HG02884 (cell line): ENCODE measurements around the gene HNRNPC.
"Not testable (repeated sequence)": the region's sequence is repeated elsewhere in the genome, so short reads cannot be mapped to it uniquely, and the experiment has no call there.

ENCODE experiments used
- ATAC-seq: cut with Tn5 transposase; IDR thresholded peaks from one replicate; pipeline ENCODE4 v1.9.1; 2021; ENCODE audit warnings: mild to moderate bottlenecking, moderate library complexity; ENCODE audit not compliant: unreplicated experiment

The HNRNPC gene

GRCh38 chr14:21197418-21198205 is 71.6 kb downstream of the HNRNPC start:
- ATAC-seq, result no peak

GRCh38 chr14:21194597-21194996 is 74.6 kb downstream of the HNRNPC start:
- ATAC-seq, result no peak

GRCh38 chr14:21192875-21193535 is 76.2 kb downstream of the HNRNPC start:
- no peak for ATAC-seq

DNA sequence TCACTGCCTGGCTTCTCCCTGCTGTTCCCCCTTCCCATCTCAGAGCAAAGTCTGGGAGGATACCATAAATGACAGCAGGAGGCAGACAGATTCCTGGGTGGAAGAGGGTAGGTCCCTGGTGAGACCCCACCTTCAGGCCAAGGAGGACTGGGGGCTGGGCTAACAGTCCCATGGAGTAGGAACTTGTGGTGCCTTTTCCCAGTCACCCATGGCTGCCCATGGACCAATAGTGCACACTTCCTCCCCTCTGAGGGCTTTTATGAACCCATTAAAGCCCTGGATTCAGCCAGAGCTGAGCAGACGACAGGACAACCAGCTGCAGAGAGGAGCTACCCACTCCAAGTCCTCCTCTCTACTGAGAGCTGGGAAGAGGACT is 76.8 kb downstream of the HNRNPC start:
- no peak for ATAC-seq

DNA sequence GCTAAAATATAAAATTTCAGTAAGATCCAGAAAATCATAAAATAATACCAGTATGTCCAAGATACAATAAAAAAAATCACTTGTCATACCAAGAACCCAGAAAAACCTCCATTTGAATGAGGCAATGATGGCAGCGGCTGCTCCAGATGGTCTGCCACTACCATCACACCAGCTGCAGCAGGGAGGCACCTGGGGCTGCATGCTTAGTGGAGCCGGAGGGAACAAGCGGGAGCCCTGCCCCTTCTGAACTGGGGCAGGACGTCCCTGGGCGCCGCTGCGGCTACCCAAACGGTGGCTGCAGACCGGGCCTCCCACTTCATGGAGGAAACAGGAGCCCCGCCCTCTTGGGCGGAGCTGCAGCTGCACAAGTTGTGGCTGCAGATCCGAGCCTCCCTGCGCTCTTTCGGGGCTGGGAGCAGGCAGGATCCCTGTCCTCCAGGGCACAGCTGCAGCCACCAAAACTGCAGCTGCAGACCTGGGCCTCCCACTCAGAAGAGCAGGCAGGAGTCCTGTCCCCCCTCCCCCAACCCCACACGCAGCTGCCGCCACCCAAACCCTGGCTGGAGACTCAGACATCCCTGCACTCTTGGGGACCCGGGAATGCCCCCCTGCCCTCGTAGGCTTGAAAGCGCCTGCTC is 77.3 kb downstream of the HNRNPC start:
- peak; percentile 86 for ATAC-seq

DNA sequence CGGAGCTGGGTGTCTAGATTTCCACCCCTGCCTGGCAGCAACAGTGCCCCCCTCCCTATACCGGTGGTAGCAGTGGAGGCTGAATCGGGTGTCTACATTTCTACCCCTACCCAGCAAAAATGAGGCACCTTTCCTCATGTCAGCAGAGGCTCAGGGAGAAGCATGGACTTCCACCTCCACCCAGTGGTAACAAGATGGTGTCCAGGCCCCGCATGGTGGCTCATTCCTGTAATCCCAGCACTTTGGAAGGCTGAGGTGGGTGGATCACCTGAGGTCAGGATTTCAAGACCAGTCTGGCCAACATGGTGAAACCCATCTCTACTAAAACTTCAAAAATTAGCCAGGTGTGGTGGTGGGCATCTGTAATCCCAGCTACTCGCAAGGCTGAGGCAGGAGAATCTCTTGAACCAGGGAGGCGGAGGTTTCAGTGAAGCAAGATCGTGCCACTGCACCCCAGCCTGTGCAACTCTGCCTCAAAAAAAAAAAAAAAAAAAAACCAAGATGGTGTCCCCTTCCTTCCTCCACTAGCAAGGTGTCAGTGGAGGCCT is 77.9 kb downstream of the HNRNPC start:
- no peak for ATAC-seq

GRCh38 chr14:21185491-21185890 is 83.8 kb downstream of the HNRNPC start:
- ATAC-seq, result no peak

- ATAC-seq, result no peak
These were observed 85.0 kb downstream of the HNRNPC start for GRCh38 chr14:21184254-21184653.

DNA sequence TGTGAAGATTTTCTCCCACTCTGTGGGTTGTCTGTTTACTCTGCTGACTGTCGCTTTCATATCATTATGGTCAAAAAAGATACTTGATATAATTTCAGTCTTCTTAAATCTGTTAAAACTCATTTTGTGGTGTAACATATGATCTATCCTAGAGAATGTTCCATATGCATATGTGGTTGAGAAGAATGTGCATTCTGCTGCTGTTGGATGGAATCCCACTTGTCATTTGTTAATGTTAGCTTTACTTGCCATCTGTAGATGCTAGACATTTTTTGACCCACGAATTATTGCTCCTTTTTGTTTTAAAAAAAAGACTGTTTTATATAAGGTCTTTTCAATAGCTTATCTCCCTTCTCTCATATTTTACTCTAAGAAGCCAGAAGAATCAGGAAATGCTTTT is 87.1 kb downstream of the HNRNPC start:
- ATAC-seq, result no peak

- ATAC-seq, result no peak
These were observed 98.1 kb downstream of the HNRNPC start for GRCh38 chr14:21171128-21171527.

DNA sequence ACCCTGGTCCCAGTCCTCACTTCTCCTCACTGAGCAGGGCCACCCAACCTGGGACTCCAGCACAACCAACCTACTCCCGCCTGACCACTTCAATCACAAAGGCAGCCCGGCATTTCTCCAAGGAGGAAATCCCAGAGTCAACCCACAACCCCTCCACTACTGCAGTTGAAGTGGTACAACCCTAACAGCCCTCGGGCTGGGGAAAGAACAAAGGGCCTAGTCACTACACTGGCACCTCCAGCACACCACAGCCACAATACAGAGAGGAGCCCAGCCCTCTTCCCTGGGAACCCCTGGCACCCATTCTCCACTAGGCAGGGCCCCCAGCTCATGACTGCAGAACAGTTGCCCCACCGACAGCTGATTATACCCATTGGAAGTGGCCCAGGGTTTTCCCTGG is 99.7 kb downstream of the HNRNPC start:
- no peak for ATAC-seq

GRCh38 chr14:21168055-21168454 is 101.2 kb downstream of the HNRNPC start:
- no peak for ATAC-seq

- not testable (repeated sequence) for ATAC-seq
These were observed 103.6 kb downstream of the HNRNPC start for GRCh38 chr14:21165670-21166069.

DNA sequence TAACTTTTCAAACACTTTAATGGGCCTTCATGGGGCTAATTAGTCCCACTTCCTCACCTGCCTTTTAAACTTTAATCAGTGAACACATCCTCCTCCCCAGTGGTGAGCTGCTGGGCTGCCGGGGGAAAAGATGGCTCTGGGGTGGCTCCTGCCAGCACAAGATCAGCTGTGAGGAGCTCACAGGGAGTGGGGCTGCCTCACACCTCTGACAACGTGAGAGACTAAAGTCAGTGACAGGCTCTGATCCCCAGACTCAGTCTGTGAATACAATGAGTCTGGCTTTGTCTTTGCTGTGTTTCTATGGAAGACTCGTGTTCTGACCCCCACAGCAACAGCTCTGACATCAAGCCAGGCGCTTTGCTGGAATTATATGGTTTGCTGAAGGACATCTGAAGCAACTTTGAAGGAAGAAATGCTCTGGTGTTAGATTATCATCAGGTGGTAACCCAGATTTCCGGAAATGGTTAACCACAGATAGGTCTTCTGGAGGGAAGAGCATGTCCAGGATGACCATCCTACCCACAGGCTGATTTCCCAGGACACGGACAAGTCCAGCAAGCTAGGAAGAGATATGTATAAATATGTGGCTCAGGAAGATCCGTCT is 104.1 kb downstream of the HNRNPC start:
- not testable (repeated sequence) for ATAC-seq

- ATAC-seq, result no peak
These were observed 105.4 kb downstream of the HNRNPC start for GRCh38 chr14:21163871-21164291.

GRCh38 chr14:21162081-21162480 is 107.2 kb downstream of the HNRNPC start:
- ATAC-seq, result no peak

DNA sequence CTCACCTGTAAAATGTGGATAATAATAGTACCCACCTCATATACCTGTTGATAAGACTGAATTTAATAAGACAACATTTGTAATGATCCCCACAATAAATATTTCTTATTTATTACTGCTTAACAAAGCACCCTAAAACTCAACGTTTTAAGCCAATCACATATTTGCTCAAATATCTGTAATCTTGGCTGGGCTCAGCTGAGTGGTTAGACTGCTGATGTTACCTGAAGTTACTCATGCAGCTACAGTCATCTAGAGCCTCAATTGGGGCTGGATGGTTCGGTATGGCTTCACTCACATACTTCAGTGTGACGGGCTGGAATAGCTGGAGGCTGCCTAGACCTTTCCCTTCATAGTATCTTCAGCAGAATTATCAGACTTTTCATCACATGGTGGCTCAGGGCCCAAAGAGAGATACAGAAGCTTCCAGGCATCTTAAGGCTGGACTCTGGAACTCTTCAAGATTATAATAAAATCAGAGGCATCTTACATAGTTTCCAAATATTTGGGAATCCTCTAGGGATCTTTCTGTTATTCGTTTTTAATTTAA is 109.1 kb downstream of the HNRNPC start:
- ATAC-seq, result no peak
